HL-60/S4 (cell line): ENCODE measurements around the gene RAD51B.
"Not testable (repeated sequence)": the region's sequence is repeated elsewhere in the genome, so short reads cannot be mapped to it uniquely, and the experiment has no call there.

ENCODE experiments used
- in situ Hi-C: fragments of 300-500 bp; cut with MboI; formaldehyde crosslinking; loops from 2 replicates; pipeline ENCODE4 v1.14.3; 2022; ENCODE audit warnings: low sequenced_read_pairs

RAD51B gene

DNA sequence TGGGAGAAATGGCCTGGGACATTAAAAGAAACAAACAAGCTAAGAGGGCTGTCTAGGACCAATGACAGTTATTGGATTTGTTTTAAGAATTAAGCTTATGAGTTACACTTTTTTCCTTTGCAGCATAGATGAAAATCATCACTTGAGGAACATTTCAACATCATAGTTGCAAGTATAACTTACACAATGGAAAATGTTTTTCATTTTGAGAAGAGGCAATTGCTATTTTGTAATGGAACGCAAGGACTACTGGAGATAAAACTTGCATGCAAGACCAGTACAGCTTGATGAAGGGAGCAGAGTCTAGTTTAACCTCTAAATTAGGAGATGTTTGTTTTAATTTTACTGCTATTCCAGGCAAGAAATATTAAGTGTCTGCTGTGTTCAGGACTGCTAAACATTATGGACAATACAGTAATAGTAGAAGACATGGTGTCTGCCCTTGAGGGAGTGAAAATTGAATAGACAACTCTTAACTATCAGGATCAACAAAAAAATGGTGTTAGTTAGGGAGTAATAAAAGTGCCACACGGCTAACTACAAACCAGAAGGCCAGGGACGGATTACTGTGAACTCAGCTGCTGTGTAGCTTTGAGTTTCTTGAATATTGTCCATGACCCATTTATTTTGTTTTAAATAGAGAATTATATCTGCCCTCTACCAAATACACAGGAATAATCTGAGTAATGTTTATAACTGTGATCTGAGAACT lies 374.5 kb downstream of the RAD51B start:
- in situ Hi-C loops = no loop called here

DNA sequence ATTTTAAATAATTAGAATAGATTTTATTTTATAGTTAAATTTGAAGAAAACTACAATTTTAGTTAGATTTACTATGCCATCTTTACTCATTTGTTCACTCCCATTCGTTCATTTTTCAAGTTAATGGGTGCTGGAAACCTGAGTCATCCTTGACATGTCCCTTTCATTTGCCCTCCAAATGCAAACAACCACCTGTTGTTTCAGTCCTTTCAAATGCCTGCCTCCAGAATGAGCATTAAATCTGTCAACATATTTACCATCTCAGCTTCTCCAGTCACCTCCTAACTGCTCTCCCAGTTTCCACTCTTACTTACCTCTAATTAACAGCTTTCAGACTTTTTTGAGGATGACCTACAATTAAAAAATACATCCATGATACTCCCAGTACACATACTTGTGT lies 375.5 kb downstream of the RAD51B start:
- in situ Hi-C loops = no loop called here

DNA sequence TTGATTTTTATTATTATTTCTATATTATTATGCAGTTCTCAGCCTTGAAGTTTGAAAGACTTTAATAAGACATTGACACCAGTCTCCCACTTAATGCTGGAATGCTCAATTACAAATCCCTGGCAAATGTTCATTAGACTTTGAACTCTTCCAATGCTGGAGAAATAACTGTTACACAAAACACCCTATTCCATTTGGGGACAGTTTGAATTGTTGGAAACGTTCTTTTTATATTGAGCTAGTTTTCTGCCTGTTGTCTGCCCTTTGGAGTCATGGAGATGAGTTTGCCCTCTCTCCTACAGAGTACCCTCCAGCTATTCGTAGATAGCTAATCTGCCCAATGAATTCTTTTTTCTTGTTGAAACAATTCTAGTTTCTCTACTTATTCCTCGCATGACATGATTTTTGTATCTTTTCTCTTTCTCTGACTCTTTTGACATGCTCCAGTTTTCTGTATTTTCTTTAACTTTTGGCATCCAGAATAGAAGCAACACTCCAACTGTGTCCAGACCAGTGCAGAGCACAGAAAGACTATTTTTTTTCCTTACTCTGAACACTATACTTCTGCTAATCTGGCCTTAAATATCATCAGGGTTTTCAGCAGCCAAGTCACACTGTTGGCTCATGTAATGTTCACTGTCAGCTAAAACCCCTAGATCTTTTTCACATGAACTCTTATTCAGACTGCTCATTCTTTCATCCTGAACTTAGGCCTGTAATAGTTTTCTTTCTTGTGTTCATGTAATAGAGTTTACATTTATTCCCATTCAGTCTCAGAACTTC lies 379.3 kb downstream of the RAD51B start:
- in situ Hi-C loops = no loop called here

DNA sequence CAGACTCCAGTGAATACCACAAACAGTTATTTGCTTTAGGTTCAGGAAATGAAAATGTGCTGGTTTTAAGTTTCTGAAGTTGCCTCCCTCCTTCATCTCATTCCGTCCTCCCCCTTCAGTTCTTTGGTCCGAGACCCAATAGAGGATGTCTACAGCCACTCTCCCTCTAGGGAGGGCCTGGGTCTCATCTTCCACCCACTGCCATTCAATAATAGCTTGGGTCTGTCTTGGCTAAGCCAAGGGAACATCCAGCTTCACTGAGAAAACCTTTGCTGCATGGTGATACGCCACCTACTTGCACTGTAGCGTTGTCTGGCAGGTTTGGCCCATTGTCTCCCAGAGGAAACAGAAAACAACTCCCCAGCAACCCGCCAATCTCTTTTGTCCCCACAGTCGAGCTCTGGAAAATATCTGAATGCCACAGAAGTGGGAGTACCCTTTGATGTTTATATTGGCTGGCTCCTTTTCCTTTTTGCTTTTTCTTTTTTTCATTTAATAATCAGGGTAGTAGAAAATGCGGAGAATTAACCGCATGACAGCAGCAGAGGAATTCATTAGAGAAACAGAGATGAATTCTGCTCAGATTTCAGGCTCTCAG lies 380.1 kb downstream of the RAD51B start:
- in situ Hi-C loops = no loop called here

DNA sequence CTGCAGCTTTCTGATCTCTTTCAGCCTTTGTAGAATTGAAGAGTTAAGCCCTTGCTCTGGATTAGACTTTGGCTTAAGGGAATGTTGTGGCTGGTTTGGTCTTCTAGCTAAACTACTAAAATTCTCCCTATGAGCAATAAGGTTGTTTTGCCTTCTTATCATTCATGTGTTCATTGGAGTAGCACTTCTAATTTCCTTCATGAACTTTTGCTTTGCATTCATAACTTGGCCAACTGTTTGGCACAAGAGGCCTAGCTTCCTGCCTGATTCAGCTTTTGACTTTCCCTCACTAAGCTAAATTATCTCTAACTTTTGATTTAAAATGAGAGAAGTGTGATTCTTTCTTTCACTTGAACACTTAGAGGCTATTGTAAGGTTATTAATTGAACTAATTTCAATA lies 384.3 kb downstream of the RAD51B start:
- in situ Hi-C loops = no loop called here

DNA sequence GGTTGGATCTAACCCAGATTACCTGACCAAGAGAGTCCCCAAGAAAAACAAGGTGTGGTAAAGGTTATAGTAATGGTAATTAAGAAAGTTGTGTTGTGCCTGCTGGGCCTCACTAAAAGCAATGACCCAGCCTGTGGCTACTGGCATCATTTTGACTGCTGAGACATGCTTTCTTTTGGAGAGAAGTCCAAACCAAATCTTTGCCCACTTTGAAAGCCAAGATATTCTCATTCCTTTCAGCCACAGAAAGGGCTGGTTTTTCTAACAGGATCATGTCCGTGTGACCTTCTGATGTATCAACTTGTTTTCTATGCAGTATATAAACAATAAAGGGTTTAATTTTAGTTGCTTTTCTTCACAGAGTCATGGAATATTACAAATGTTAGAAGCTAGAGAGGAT lies 388.6 kb downstream of the RAD51B start:
- in situ Hi-C loops = no loop called here

DNA sequence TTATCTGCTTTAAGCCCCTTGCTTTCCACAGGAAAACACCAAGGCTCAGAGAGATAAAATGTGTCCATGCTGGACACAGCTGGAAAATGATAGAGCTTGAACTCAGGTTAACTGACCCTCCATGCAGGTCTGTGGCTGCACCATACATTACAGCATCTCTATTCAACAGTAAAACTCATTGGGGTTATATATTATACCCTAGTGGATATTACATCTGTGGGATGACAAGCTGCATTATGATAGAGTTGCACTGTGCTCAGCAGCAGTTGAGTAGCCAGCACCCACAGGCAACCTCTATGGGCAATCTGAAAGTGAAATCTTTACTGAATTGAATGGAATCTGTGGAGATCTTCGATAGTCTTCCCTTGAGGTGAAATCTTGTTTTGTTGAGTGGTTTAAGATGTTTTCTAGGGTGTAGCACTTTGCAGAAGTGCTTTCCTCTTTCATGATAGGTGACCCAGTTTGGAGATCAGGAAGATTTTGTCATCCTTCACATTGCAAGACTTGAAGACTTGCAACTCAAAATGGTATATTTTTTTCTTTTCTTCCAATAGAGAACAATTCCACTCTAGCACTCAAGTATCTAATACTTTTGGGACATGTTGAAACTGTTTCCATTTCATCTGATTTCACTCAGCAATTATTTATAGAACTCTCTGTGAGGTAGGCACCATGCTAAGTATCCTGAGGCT lies 389.2 kb downstream of the RAD51B start:
- in situ Hi-C loops = no loop called here

DNA sequence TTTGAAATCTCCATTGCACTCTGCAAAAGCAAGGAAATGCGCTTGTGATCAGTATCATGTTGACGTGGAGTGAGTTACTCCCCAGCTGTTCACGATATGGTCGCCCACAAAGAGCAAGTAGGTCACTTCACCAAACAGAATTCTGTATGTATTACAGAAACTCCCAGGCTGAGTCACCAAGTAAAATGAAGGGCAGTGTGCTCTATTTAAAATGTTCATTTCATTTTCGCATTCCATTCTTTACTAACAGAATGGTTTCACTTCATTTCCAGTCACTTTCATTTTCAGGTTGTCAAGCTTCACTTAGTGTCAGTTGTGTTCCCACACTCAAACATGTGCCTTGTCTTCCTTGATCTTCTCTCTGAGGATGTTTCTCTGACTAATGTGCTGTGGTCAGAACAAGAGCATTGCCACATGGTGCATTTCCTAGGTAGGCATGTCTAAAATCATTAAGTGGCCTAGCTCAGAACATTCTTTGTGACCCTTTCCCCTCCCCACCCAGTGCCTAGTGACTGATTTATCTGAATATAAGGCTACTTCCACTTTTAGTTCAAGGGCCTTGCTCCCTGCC lies 391.2 kb downstream of the RAD51B start:
- in situ Hi-C loops = no loop called here

DNA sequence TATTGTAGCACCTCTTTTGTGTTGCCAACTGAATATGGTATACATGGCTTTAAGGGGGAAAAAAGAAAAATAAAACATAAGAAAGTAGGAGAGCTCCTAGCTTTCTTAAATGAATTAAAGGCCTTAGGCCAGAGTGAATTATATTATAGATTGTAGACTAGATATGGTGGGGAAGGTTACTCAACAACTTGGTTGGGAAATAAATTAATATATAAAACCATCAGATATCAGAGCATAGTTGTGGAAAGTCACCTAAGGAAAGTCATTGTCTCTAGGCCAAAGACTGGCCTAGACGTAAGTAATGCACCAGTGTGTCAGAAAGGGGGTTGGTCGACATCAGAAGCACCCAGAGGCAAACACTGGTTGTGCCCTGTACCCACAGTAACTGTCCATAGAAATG lies 391.8 kb downstream of the RAD51B start:
- in situ Hi-C loops = no loop called here

DNA sequence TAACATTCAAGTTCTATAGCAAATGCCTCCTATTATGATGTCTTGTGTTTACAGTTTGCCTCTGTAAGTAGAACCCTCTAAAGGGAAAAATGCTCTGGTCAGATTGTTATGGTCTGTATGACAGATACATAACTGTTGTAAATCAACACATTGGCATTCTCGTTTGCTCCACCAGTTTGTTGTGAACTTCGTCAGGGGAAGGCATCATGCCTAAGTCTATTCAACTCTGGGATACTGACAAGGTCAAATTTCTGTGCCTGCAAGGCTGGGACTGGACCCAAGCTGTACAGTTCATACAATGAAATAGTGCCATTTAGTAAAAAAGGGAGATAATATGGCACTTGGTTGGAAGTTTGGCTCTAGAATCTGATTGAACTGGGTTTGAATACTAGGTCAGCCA lies 392.3 kb downstream of the RAD51B start:
- in situ Hi-C loops = no loop called here

DNA sequence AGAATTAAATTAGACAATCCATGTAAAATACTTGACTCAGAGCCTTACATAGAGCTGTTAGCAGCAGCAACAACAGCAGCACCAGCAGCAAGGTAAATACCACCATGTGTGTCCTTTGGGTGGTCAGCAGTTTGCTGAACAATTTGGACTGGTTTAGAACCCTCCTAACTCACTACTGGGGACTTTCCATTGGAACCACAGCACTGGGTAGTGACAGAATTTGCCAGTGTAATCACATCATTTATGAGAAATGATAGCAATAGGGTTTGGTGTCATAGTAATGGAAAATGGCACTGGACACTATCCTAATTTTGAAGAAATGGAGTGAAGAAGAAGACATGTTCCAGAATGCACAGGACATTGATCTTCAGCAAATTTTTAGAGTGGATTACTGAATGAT lies 392.8 kb downstream of the RAD51B start:
- in situ Hi-C loops = no loop called here

DNA sequence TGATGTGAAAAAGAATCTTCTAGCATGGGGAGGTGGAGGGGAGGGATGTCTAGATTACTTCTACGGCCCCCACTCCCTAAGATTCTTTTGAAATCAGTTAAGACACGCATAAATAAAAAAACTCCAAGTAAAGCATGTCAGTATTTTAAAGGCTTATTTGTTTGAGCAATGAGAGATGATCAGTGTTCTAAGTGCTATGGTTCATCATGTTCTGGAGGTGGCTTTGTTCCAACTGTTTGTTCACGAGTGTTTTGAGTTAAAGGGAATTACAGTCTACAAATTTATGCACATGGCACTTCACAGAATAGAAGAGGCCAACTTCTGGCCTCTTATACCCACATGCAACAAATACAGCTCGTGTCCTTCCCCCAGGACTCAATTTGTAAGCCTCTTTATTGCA lies 394.9 kb downstream of the RAD51B start:
- in situ Hi-C loops = no loop called here

DNA sequence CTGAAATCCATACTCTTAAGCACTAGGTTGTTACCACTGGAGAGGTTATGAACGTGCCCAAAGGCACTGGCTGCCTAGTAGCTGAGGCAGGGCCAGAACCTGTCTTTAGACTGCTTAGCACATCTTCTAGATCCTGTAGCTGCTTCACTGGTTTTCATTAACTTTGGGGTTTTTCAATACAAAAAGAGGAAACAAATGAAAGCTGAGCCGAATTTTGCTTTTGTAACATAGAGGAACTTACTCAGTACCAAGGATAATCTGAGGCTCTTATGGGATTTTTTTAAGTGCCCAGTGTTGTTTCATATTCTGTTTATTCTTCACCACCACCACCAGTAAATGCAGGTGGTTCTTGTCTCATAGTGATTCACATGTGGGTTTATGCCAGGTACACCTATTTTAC lies 396.1 kb downstream of the RAD51B start:
- in situ Hi-C loops = no loop called here

DNA sequence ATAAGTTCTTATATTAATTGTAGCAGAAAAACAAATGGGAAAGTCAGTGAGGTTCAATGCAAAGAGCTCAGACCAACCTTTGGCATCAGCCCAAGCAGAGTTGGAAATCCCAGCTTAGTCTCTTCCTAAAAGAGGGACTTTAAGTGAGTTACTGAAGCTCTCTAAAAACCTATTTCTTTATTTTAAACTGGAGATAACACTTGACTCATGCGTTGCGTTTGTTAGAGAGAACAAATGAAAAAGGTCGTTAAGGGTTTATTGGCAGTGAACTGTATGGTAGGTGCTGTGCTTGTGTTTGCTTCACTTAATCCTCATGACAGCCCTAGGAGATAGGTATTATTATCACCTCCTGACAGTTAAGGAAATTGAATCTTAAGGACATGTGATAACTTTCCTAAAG lies 396.5 kb downstream of the RAD51B start:
- in situ Hi-C loops = no loop called here

DNA sequence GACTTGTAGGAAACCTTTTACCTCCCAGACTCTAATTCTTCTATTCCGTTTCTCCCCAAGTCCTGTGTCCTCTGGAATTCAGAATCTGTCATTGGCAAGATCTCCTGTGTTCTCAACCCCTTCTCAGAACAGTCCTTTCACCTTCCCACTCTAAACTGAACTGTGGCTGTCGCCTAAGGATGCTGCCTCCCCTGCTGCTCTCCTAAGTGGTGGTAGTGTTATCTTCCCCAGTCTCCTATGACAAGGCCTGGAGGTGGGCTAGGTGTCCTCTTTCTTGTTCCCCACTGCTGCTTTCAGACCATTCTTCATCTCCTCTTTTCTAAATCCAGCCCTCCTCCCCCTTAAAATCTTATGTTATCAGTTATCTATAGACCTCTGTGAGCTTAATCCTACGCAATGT lies 397.4 kb downstream of the RAD51B start:
- in situ Hi-C loops = no loop called here

DNA sequence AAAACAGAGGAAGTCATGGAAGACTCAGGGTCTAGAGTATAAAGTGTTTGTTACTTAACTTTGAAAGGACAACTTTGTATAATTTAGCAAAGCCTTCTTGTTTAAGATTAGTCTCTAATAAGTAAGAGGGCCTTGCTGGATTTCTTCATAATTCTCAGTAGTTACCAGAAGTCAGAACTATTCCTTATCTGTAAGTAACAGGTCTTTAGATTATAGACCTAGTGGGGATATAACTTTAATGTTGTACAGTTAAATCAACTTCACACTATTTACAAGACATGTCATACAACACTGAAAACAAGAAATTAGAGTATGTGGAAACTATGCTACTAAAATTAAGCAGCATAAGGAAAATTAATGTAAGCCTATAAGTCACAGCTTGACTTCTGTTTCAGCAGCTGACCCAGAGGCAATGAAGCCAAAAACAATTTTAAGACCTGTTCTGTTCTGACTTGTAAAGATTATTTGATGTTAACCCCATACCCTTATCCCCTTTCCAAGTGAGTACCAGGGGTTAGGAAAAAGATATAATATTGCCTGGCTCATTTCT lies 398.3 kb downstream of the RAD51B start:
- in situ Hi-C loops = no loop called here

DNA sequence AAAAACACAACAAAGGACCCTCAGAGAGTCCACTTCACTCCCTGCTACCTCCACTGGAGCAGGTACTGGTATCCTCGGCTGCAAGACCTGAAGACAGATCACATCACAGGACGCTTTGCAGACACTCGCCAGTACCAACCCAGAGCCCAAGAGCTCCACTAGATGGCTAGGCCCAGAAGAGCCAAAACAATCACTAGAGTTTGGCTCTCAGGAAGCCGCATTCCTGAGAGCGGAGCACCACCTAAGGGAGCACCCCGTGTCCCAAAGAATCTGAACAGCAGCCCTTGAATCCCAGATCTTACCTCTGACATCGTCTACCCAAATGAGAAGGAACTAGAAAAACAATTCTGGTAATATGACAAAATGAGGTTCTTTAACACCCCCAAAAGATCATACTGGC lies 399.8 kb downstream of the RAD51B start:
- in situ Hi-C loops = no loop called here

DNA sequence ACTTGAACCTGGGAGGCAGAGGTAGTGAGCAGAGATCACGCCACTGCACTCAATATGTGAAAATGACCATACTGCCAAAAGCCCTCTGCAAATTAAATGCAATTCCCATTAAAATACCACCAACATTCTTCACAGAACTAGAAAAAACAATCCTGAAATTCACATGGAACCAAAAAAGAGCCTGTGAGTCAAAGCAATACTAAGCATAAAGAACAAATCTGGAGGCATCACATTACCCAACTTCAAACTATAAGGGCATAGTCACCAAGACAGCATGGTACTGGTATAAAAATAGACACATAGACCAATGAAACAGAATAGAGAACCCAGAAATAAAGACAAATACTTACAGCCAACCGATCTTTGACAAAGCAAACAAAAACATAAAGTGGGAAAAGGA lies 401.5 kb downstream of the RAD51B start:
- in situ Hi-C loops = not testable (repeated sequence)

DNA sequence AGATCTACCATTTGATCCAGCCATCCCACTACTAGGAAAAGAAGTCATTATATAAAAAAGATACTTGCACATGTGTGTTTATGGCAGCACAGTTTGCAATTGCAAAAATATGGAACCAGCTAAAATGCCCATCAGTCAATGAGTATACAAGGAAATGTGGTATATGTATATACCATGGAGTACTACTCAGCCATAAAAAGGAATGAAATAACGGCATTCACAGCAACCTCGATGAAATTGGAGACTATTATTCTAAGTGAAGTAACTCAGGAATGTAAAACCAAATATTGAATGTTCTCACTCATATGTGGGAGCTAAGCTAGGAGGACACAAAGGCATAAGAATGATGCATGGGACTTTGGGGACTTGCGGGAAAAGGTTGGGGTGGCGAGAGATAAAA lies 402.6 kb downstream of the RAD51B start:
- in situ Hi-C loops = no loop called here

DNA sequence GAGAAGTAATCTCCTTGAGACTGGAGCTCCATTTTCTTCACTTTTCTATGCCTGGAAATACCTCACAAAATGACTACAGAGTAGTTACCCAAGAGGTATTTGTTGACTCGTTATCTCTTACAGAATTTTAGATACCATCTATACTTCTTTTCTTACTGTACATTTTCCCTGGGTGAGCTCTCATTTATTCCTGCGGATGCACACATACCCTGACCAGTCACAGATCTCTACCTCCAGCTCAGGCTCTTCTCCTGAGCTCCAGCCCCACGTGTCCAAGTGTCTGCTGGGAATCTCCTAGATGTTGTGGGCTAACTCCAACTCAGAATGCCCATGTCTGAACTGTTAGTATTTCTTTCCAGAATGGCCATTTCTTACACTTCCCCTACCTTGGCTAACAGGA lies 403.1 kb downstream of the RAD51B start:
- in situ Hi-C loops = no loop called here

DNA sequence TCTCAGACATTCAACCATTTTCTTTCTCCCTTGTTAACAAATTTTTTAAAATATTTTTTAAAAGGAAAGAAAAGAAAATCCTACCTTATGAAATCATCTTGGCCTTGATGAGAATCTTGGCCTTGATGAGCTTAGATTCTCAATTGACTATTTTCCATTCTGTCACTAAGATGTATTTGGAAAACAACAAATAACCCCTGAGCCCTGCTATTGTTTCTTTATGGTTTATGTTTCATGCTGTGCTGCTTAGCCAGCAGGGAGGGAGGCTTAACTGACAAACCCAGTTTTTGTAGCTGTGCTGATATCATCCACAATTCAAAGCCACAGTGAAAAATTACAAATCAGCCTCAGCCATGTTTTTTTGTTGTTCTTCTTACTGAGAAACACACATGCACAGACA lies 404.1 kb downstream of the RAD51B start:
- in situ Hi-C loops = no loop called here
